ENCODE data around the gene TSPAN7.

DNA sequence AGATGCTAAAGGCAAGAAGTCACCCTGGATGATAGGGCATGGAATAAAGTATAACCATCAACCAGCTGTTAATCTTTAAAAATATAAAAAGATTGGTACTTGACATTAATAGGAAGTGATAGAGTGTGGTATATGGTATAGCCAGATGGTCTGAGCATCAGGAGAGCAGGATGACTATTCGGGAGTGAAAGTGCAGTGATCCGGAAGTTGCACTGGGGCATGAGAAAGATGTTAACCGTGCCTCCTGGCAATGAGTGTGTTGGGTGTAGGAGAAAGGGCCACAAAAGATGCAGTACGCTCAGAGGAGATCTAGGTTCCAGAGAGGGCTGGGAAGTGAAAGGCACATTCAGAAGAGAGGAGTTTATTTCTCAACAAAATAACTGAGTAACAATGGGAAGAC is 65.0 kb downstream of the TSPAN7 start:
- TF ChIP-seq, protein P1, sequence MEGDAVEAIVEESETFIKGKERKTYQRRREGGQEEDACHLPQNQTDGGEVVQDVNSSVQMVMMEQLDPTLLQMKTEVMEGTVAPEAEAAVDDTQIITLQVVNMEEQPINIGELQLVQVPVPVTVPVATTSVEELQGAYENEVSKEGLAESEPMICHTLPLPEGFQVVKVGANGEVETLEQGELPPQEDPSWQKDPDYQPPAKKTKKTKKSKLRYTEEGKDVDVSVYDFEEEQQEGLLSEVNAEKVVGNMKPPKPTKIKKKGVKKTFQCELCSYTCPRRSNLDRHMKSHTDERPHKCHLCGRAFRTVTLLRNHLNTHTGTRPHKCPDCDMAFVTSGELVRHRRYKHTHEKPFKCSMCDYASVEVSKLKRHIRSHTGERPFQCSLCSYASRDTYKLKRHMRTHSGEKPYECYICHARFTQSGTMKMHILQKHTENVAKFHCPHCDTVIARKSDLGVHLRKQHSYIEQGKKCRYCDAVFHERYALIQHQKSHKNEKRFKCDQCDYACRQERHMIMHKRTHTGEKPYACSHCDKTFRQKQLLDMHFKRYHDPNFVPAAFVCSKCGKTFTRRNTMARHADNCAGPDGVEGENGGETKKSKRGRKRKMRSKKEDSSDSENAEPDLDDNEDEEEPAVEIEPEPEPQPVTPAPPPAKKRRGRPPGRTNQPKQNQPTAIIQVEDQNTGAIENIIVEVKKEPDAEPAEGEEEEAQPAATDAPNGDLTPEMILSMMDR (conservative IDR thresholded peaks at IDR 0.05; ENCODE audit: low read depth, low read length), result no peak
- TF ChIP-seq RFX5 (IDR thresholded peaks at IDR 0.05; ENCODE audit: low read depth, low read length) (no peak), POLR2A (IDR thresholded peaks at IDR 0.05; ENCODE audit: low read depth, low read length) (no peak)

Measured in IMR-90 (cell line).